HCT116 (cell line): ENCODE measurements around the gene PKD2L1. TPM values are rescaled to one million over a fixed set of nuclear protein-coding genes. Genes with fewer than 3 reads are reported as not detected.

Source experiments
- ATAC-seq: fragments of 200-7000 bp; cut with Tn5 transposase; 2 replicates; pipeline ENCODE4 v1.9.1; 2020; ENCODE audit warnings: mild to moderate bottlenecking, moderate library complexity
- BruUV-seq: library from RNA; stranded (reverse); fragments of 400-500 nt; replicated peaks from 2 replicates; lab custom pipeline; 2021; lab: Mats Ljungman, UMichigan
- CTCF ChIA-PET: fragments of 300-600 bp; sonication (Branson Sonifier 250); formaldehyde crosslinking; loops from one replicate; lab custom pipeline; 2021; ENCODE audit warnings: antibody characterized with exemption; lab: Charles Lee
- POLR2A ChIA-PET: fragments of 300-600, 350-600 bp; sonication (Branson Sonifier 250); formaldehyde crosslinking; loops from one replicate; lab custom pipeline; 2021; ENCODE audit warnings: antibody characterized with exemption; lab: Charles Lee
- RAD21 ChIA-PET, 2 experiments: fragments of 300-600 bp; sonication (Branson Sonifier 250); formaldehyde crosslinking; loops; one replicate each; lab custom pipeline; 2023; ENCODE audit warnings: low total read pairs in 2 of 2; ENCODE audit not compliant: uncharacterized antibody in 2 of 2, unreplicated experiment in 2 of 2, low non-redundant PET in 1 of 2; lab: Charles Lee
- DNase-seq: peaks from one replicate; pipeline ENCODE4 v3.0.0-alpha.2; 2010; ENCODE audit warnings: low read depth, low spot score
- H2AFZ ChIP-seq: fragments of 200-600 bp; shearing (Covaris generic), sonication (generic); 2 replicates; pipeline ENCODE4 v1.6.1; 2017; ENCODE audit warnings: low read depth, mixed run types, mixed read lengths, antibody characterized with exemption, low read length; ENCODE audit not compliant: poor library complexity, severe bottlenecking
- H3K27ac ChIP-seq: 2 replicates; pipeline ENCODE4 v1.5.1; 2012; ENCODE audit warnings: low read depth, low read length
- H3K27me3 ChIP-seq: fragments of 200-600 bp; sonication (generic); 2 replicates; pipeline ENCODE4 v1.6.1; 2016; ENCODE audit warnings: mixed run types, low read length, mixed read lengths; ENCODE audit not compliant: insufficient read depth
- H3K36me3 ChIP-seq, 2 experiments: fragments of 200-500 bp in 1 of 2; fragments of 200-600 bp in 1 of 2; sonication (Bioruptor generic) in 1 of 2; sonication (generic) in 1 of 2; 2 replicates each; pipeline versions ENCODE4 v1.5.1 to v1.6.1; 2014 to 2016; ENCODE audit warnings: low read length in 2 of 2, inconsistent platforms in 1 of 2, mixed read lengths in 1 of 2, mixed run types in 1 of 2; ENCODE audit not compliant: insufficient read depth in 2 of 2, control insufficient read depth in 1 of 2
- H3K4me1 ChIP-seq, 2 experiments: fragments of 200-600 bp in 1 of 2; sonication (generic) in 1 of 2; 2 replicates each; pipeline versions ENCODE4 v1.5.1 to v1.6.1; 2012 to 2017; ENCODE audit warnings: low read length in 2 of 2, inconsistent platforms in 1 of 2, mild to moderate bottlenecking in 1 of 2, mixed read lengths in 1 of 2, mixed run types in 1 of 2, moderate library complexity in 1 of 2; ENCODE audit not compliant: insufficient read depth in 2 of 2, control insufficient read depth in 1 of 2
- H3K4me2 ChIP-seq: fragments of 200-600 bp; sonication (generic); 2 replicates; pipeline ENCODE4 v1.6.1; 2017; ENCODE audit warnings: mixed run types, low read length, mixed read lengths
- H3K4me3 ChIP-seq, 2 experiments: fragments of 200-600 bp in 1 of 2; sonication (generic) in 1 of 2; replicated peaks in 1 of 2; 2 replicates each; pipeline ENCODE4 v1.5.1; 2011 to 2016; ENCODE audit warnings: low read length in 2 of 2, control low read depth in 1 of 2, low read depth in 1 of 2, mild to moderate bottlenecking in 1 of 2, mixed read lengths in 1 of 2, mixed run types in 1 of 2
- H3K79me2 ChIP-seq: fragments of 200-600 bp; sonication (generic); 2 replicates; pipeline ENCODE4 v1.6.1; 2017; ENCODE audit warnings: mild to moderate bottlenecking, mixed run types, low read length, moderate library complexity, mixed read lengths; ENCODE audit not compliant: insufficient read depth
- H3K9ac ChIP-seq: fragments of 200-600 bp; sonication (generic); 2 replicates; pipeline ENCODE4 v1.6.1; 2016; ENCODE audit warnings: low read length, mixed read lengths
- H3K9me2 ChIP-seq: fragments of 200-600 bp; sonication (generic), shearing (Covaris generic); 2 replicates; pipeline ENCODE4 v1.6.1; 2017; ENCODE audit warnings: mixed run types, mild to moderate bottlenecking, moderate library complexity; ENCODE audit not compliant: insufficient read depth
- H3K9me3 ChIP-seq, 2 experiments: fragments of 200-500 bp in 1 of 2; fragments of 200-600 bp in 1 of 2; sonication (Bioruptor generic) in 1 of 2; sonication (generic) in 1 of 2; 2 replicates each; pipeline ENCODE4 v1.6.1; 2014 to 2017; ENCODE audit warnings: low read length in 2 of 2, mixed read lengths in 2 of 2, inconsistent platforms in 1 of 2, low read depth in 1 of 2, mild to moderate bottlenecking in 1 of 2, mixed run types in 1 of 2, moderate library complexity in 1 of 2; ENCODE audit not compliant: control insufficient read depth in 1 of 2, insufficient read depth in 1 of 2
- H4K20me1 ChIP-seq: fragments of 200-600 bp; sonication (generic), shearing (Covaris generic); 2 replicates; pipeline ENCODE4 v1.6.1; 2017; ENCODE audit warnings: mixed run types, mild to moderate bottlenecking, moderate library complexity; ENCODE audit not compliant: insufficient read depth
- CBX3 ChIP-seq: IDR thresholded peaks from 2 replicates; pipeline ENCODE4 v1.6.1; 2012; ENCODE audit warnings: low read depth
- CEBPB ChIP-seq: IDR thresholded peaks from 2 replicates; pipeline ENCODE4 v1.6.1; 2012; ENCODE audit warnings: low read depth
- EGR1 ChIP-seq: IDR thresholded peaks from 2 replicates; pipeline ENCODE4 v1.6.1; 2012; ENCODE audit warnings: low read depth
- EZH2 ChIP-seq: fragments of 200-600 bp; sonication (generic); IDR thresholded peaks from 2 replicates; pipeline ENCODE4 v1.6.1; 2017; ENCODE audit warnings: antibody characterized with exemption, mixed run types
- EZH2phosphoT487 ChIP-seq: fragments of 200-600 bp; IDR thresholded peaks from 2 replicates; pipeline ENCODE4 v1.6.1; 2018; ENCODE audit warnings: antibody characterized with exemption, borderline replicate concordance
- FOSL1 ChIP-seq: IDR thresholded peaks from 2 replicates; pipeline ENCODE4 v1.6.1; 2012; ENCODE audit warnings: low read depth
- POLR2A ChIP-seq: IDR thresholded peaks from 2 replicates; pipeline ENCODE4 v1.7.0; 2011; ENCODE audit warnings: borderline replicate concordance; ENCODE audit not compliant: insufficient read depth, insufficient read length; ENCODE audit errors: extremely low read depth
- POLR2AphosphoS5 ChIP-seq: IDR thresholded peaks from 2 replicates; pipeline ENCODE4 v1.6.1; 2011; ENCODE audit warnings: mild to moderate bottlenecking, low read depth, low read length, moderate library complexity
- RAD21 ChIP-seq: IDR thresholded peaks from 2 replicates; pipeline ENCODE4 v1.6.1; 2012; ENCODE audit warnings: low read depth, mild to moderate bottlenecking
- SIN3A ChIP-seq: IDR thresholded peaks from 2 replicates; pipeline ENCODE4 v1.6.1; 2012; ENCODE audit warnings: low read depth
- SP1 ChIP-seq: IDR thresholded peaks from 2 replicates; pipeline ENCODE4 v1.6.1; 2012; ENCODE audit warnings: low read depth
- SRF ChIP-seq: IDR thresholded peaks from 2 replicates; pipeline ENCODE4 v1.6.1; 2012; ENCODE audit warnings: low read depth
- TCF7L2 ChIP-seq: IDR thresholded peaks from 2 replicates; pipeline ENCODE4 v1.7.0; 2011; ENCODE audit warnings: borderline replicate concordance, inconsistent platforms; ENCODE audit not compliant: insufficient read depth, insufficient read length; ENCODE audit errors: extremely low read depth
- ZNF274 ChIP-seq: fragments of 200-500 bp; sonication (Bioruptor generic); IDR thresholded peaks from 2 replicates; pipeline ENCODE4 v1.6.1; 2014; ENCODE audit warnings: mild to moderate bottlenecking, low read depth, low read length, inconsistent platforms
- intact Hi-C: fragments of 100-400 bp; cut with micrococcal nuclease; formaldehyde crosslinking; loops from 2 replicates; pipeline ENCODE4 v1.10.0; 2022
- total RNA-seq: library from RNA; stranded (reverse); gene quantifications from one replicate; pipeline ENCODE4 v1.2.1, GENCODE V29; 2021; ENCODE audit not compliant: unreplicated experiment
- TF ChIP-seq, protein P1 (sequence below), 3 experiments: fragments of 200-600 bp in 1 of 3; sonication (generic) in 1 of 3; IDR thresholded peaks in 2 of 3; conservative IDR thresholded peaks in 1 of 3; 2 replicates each; pipeline ENCODE4 v1.5.1; 2012 to 2017; ENCODE audit warnings: low read depth in 2 of 3, low read length in 2 of 3, antibody characterized with exemption in 1 of 3, borderline replicate concordance in 1 of 3, control low read depth in 1 of 3, mild to moderate bottlenecking in 1 of 3, mixed read lengths in 1 of 3, mixed run types in 1 of 3, moderate library complexity in 1 of 3; ENCODE audit not compliant: insufficient read depth in 1 of 3
- TF ChIP-seq, protein P2 (sequence below): IDR thresholded peaks from 2 replicates; pipeline ENCODE4 v1.6.1; 2012; ENCODE audit warnings: low read depth
- TF ChIP-seq, protein P3 (sequence below): IDR thresholded peaks from 2 replicates; pipeline ENCODE4 v1.6.1; 2011; ENCODE audit warnings: mild to moderate bottlenecking, low read length, moderate library complexity; ENCODE audit not compliant: insufficient replicate concordance; ENCODE audit errors: extremely low read depth

The PKD2L1 gene
- total RNA-seq, 1 experiment from 2014 or later, result 0.17 TPM

DNA sequence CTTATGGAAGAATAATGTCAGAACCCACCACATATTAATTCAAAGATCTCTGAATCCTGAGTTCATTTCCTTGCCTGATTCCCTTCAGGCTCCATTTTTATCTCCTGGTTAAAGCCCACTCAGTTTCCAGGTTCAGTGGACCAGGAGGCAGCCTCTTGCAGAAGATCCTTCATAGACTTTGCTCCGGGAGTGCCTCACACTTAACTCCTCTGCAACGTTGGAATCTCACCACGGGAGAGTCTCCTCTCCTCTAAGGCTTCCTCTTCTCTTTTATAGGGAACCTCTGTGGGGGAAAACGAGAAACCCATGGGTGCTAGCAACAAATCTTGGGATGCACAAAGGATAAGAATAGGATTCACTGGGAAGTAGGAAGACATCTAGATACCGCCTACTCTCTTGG is 41.8 kb downstream of the PKD2L1 start:
- Histone ChIP-seq H3K27ac (no peak overlapping the region), H3K9me2 (no peaks in the 10 kb centered on the region), H3K79me2 (peaks cover 31% of the 10 kb centered on the region), H3K9me3 (no peaks in the 10 kb centered on the region), H4K20me1 (no peaks in the 10 kb centered on the region), H3K9ac (no peak overlapping the region), H3K4me2 (no peak overlapping the region), H2AFZ (no peak overlapping the region), H3K27me3 (peaks cover 6% of the 10 kb centered on the region; the same call in 1 of the 2 replicates), H3K4me1 (peaks cover 13 to 18% of the 10 kb centered on the region in 2 experiments; a peak in 3 of 4 replicates), H3K36me3 (peaks cover 5 to 11% of the 10 kb centered on the region in 2 experiments; a peak in 2 of 4 replicates), H3K4me3 (no peak overlapping the region)
- no TSS peak for BruUV-seq
- POLR2A ChIA-PET, result no interaction called here
- no peak for DNase-seq
- intact Hi-C loops, result no loop called here
- no peak for TF ChIP-seq FOSL1
- no peak for TF ChIP-seq EGR1
- TF ChIP-seq POLR2A, result no peak
- no peak for TF ChIP-seq RAD21
- TF ChIP-seq, protein P1, sequence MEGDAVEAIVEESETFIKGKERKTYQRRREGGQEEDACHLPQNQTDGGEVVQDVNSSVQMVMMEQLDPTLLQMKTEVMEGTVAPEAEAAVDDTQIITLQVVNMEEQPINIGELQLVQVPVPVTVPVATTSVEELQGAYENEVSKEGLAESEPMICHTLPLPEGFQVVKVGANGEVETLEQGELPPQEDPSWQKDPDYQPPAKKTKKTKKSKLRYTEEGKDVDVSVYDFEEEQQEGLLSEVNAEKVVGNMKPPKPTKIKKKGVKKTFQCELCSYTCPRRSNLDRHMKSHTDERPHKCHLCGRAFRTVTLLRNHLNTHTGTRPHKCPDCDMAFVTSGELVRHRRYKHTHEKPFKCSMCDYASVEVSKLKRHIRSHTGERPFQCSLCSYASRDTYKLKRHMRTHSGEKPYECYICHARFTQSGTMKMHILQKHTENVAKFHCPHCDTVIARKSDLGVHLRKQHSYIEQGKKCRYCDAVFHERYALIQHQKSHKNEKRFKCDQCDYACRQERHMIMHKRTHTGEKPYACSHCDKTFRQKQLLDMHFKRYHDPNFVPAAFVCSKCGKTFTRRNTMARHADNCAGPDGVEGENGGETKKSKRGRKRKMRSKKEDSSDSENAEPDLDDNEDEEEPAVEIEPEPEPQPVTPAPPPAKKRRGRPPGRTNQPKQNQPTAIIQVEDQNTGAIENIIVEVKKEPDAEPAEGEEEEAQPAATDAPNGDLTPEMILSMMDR (IDR thresholded peaks at IDR 0.05 in 2 of 3, conservative IDR thresholded peaks at IDR 0.05 in 1 of 3; ENCODE audit: borderline replicate concordance in 1 of 3, insufficient read depth in 1 of 3, low read depth in 2 of 3, low read length in 2 of 3), result no peak
- no peak for TF ChIP-seq POLR2AphosphoS5
- no peak for TF ChIP-seq CBX3
- no peak for TF ChIP-seq ZNF274
- TF ChIP-seq SIN3A, result no peak
- TF ChIP-seq SRF, result no peak
- TF ChIP-seq EZH2, result no peak
- no peak for TF ChIP-seq TCF7L2
- TF ChIP-seq SP1, result no peak
- TF ChIP-seq CEBPB, result no peak
- TF ChIP-seq, protein P2, sequence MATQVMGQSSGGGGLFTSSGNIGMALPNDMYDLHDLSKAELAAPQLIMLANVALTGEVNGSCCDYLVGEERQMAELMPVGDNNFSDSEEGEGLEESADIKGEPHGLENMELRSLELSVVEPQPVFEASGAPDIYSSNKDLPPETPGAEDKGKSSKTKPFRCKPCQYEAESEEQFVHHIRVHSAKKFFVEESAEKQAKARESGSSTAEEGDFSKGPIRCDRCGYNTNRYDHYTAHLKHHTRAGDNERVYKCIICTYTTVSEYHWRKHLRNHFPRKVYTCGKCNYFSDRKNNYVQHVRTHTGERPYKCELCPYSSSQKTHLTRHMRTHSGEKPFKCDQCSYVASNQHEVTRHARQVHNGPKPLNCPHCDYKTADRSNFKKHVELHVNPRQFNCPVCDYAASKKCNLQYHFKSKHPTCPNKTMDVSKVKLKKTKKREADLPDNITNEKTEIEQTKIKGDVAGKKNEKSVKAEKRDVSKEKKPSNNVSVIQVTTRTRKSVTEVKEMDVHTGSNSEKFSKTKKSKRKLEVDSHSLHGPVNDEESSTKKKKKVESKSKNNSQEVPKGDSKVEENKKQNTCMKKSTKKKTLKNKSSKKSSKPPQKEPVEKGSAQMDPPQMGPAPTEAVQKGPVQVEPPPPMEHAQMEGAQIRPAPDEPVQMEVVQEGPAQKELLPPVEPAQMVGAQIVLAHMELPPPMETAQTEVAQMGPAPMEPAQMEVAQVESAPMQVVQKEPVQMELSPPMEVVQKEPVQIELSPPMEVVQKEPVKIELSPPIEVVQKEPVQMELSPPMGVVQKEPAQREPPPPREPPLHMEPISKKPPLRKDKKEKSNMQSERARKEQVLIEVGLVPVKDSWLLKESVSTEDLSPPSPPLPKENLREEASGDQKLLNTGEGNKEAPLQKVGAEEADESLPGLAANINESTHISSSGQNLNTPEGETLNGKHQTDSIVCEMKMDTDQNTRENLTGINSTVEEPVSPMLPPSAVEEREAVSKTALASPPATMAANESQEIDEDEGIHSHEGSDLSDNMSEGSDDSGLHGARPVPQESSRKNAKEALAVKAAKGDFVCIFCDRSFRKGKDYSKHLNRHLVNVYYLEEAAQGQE, result no peak
- no peak for TF ChIP-seq EZH2phosphoT487
- TF ChIP-seq, protein P3, sequence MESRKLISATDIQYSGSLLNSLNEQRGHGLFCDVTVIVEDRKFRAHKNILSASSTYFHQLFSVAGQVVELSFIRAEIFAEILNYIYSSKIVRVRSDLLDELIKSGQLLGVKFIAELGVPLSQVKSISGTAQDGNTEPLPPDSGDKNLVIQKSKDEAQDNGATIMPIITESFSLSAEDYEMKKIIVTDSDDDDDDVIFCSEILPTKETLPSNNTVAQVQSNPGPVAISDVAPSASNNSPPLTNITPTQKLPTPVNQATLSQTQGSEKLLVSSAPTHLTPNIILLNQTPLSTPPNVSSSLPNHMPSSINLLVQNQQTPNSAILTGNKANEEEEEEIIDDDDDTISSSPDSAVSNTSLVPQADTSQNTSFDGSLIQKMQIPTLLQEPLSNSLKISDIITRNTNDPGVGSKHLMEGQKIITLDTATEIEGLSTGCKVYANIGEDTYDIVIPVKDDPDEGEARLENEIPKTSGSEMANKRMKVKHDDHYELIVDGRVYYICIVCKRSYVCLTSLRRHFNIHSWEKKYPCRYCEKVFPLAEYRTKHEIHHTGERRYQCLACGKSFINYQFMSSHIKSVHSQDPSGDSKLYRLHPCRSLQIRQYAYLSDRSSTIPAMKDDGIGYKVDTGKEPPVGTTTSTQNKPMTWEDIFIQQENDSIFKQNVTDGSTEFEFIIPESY, result no peak
- no peak for ATAC-seq
- CTCF ChIA-PET, result no interaction called here
- RAD21 ChIA-PET, result no interaction called here
